Activated CD4-positive, alpha-beta T cell treated with anti-CD3 and anti-CD28 coated beads for 4 hours (primary cell): ENCODE data around the gene GSTM2.
A peak's percentile ranks its signal among the peaks of the same experiment; 100 is the strongest.
"Not testable (repeated sequence)": the region's sequence is repeated elsewhere in the genome, so short reads cannot be mapped to it uniquely, and the experiment has no call there.

Experiments used
- DNase-seq, 2 donors: peaks; one replicate each; pipeline ENCODE4 v3.0.0-alpha.2; 2020

Gene GSTM2

GRCh38 chr1:109685399-109685798 lies 17.5 kb downstream of the GSTM2 start:
- DNase-seq: not testable (repeated sequence)

- DNase-seq: not testable (repeated sequence)
These were observed 18.0 kb downstream of the GSTM2 start for GRCh38 chr1:109685890-109686289.

- DNase-seq: not testable (repeated sequence)
These were observed 19.3 kb downstream of the GSTM2 start for GRCh38 chr1:109687109-109687508.

- DNase-seq: peak; percentile 70 to 82
These were observed 20.0 kb downstream of the GSTM2 start, which contains the start of gene GSTM1 for GRCh38 chr1:109687641-109688499. GSTM1 (plus strand) TSS chr1:109687817; CDS start chr1:109687874, 57 bp downstream.

GRCh38 chr1:109689844-109690405 lies 22.1 kb downstream of the GSTM2 start:
- DNase-seq: no peak

- DNase-seq: no peak
These were observed 23.9 kb downstream of the GSTM2 start for GRCh38 chr1:109691759-109692158.

- DNase-seq: not testable (repeated sequence)
These were observed 26.5 kb downstream of the GSTM2 start for GRCh38 chr1:109694400-109694799.

- DNase-seq: not testable (repeated sequence)
These were observed 27.3 kb downstream of the GSTM2 start for GRCh38 chr1:109695138-109695537.

GRCh38 chr1:109697066-109697465 lies 29.2 kb downstream of the GSTM2 start:
- DNase-seq: no peak

- not testable (repeated sequence) for DNase-seq
These were observed 30.0 kb downstream of the GSTM2 start for GRCh38 chr1:109697861-109698260.

- DNase-seq: not testable (repeated sequence)
These were observed 35.1 kb downstream of the GSTM2 start for GRCh38 chr1:109702940-109703339.

- DNase-seq: no peak
These were observed 36.3 kb downstream of the GSTM2 start for GRCh38 chr1:109704173-109704572.

- no peak for DNase-seq
These were observed 37.6 kb downstream of the GSTM2 start for GRCh38 chr1:109705411-109705810.

- DNase-seq: not testable (repeated sequence)
These were observed 41.1 kb downstream of the GSTM2 start for GRCh38 chr1:109708949-109709348.

- DNase-seq: not testable (repeated sequence)
These were observed 42.0 kb downstream of the GSTM2 start for GRCh38 chr1:109709822-109710221.

GRCh38 chr1:109711593-109712320 lies 43.9 kb downstream of the GSTM2 start, which contains the start of gene GSTM5:
GSTM5 (plus strand) TSS chr1:109712251; CDS start chr1:109712313, 62 bp downstream.
- not testable (repeated sequence) for DNase-seq

- no peak for DNase-seq
These were observed 44.5 kb downstream of the GSTM2 start for GRCh38 chr1:109712321-109712864.

GRCh38 chr1:109713636-109714035 lies 45.8 kb downstream of the GSTM2 start:
- DNase-seq: no peak

GRCh38 chr1:109714661-109715372 lies 47.0 kb downstream of the GSTM2 start:
- no peak for DNase-seq

- DNase-seq: no peak
These were observed 48.3 kb downstream of the GSTM2 start for GRCh38 chr1:109716121-109716520.

- no peak for DNase-seq
These were observed 48.8 kb downstream of the GSTM2 start for GRCh38 chr1:109716570-109717090.

GRCh38 chr1:109717729-109718128 lies 49.9 kb downstream of the GSTM2 start:
- DNase-seq: no peak
